HG03280 (cell line): Measurements from ENCODE around the gene ZGPAT.

Source experiments
- ATAC-seq: cut with Tn5 transposase; IDR thresholded peaks from one replicate; pipeline ENCODE4 v1.9.1; 2021; ENCODE audit warnings: mild to moderate bottlenecking, moderate library complexity; ENCODE audit not compliant: unreplicated experiment

ZGPAT gene

DNA sequence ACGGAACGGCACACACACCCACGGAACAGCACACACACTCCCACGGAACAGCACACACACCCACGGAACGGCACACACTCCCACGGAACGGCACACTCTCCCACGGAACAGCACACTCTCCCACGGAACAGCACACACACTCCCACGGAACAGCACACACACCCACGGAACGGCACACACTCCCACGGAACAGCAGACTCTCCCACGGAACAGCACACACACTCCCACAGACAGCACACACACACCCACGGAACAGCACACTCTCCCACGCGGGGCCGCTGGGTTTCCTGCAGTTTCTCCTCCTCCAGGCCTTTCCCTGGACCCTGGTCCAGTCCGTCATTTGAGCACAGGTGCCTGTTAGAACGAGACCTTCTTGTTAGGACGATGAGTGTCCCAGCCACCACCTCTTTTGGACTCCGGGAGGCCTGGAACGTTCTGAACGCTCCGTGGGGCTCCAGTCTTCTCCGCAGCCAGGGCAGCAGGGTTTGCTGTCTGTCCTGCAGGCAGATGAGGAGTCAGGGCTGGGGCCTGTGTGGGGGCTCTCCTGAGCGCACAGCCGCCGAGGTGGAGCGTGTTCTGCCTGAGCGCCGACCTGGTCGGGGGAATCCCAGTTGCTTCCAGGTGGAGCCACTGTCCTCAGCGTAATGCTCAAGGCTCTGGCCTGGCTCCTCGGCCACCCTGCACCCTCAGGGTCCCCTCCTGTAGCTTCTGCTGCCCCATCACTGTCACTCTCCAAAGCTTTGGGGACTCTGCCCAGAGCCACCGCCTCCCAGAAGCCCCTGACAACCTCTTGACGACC, 29.0 kb upstream of the ZGPAT start:
- ATAC-seq: no peak

GRCh38 chr20:63679799-63680305, 28.0 kb upstream of the ZGPAT start:
- no peak for ATAC-seq

- ATAC-seq: no peak
These were observed 27.4 kb upstream of the ZGPAT start for GRCh38 chr20:63680427-63680826.

DNA sequence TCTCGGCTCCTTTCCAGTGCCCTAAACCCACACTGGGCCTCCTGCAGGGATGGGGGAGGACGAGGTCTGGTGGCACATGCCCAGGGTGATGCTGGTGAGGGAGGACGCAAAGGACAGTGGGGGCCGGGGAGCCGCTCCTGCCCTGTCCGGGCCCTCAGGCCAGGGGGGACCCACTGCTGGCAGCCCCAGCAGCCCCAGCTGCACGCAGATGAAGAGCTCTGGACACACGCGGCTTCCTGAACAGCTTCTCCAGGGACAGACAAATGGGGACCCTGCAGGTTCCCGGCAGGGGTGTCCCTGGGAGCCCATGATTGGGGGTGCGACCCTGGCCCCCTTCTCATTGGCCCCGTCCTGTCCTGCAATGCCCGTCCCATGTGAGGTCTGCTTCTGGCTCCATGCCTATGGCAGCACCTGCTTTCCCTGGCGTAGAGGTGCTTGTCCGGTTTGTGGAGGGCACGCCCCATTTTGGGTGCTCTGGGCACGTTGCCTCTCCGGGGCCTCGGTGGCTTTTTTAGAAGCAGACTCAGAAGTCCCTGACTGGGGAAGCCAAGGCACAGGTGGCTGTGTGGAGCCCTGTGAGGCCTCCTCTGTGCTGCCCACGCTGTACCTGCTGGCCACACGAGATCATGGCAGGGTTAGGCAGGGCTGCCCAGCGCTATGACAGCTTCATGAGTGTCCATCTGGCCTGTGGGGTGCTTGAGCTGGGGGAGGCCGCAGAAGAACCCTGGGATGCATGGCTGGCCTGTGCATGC, 26.8 kb upstream of the ZGPAT start:
- ATAC-seq: no peak

DNA sequence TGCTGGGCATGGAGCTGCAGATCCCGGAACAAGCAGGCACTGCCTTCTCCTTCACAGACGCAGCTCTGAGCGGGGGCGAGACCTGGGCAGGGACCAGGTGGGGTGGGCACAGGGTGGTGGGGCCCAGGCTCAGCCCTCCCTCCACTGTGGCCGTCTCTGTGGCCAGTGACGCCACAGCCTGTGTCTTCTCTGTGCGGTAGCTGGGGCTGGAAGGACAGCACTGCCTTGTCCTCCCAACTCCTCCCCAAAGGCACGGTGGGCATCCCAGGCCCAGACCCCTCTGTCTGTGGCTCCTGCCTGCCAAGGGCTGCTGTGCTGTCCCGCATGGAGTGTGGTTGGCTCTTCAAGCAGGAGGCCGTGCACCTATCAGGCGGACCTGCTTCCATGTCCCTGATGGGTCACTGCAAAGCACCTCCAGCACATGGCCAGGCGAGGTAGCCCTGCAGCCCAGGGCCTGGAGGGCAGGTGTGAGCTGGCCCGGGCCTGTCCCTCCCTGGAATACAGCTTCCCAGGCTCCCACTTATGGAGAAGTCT, 26.2 kb upstream of the ZGPAT start:
- ATAC-seq: no peak

DNA sequence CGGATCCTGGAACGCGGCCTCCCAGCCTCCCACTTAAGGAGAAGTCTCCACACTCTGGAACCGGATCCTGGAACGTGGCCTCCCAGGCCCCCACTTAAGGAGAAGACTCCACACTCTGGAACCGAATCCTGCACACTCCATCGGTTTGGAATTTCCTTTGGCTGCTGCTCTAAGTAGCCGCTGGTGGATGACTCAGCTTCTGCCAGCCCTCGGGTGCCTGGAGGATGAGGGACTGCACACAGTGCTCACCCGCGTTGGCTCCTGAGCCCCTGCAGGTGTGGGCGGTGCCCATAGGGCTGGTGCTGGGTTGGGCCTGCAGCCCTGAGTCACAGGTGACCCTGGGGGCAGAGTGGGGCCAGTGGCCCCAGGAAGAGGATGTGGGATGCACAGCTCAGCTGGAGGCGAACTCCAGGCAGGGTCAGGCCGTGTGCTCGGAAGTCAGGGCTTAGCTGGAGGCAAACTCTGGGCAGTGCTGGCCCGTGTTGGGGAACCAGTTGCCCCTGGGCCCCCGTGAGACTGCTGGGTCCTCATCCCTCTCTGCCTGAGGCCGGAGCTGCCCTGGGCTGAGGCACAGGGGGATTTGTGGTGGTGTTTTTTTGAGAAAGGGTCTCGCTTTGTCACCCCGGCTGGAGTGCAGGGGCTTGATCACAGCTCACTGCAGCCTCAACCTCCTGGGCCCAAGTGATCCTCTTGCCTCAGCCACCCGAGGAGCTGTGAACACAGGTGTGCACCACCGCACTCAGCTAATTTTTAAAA, 25.3 kb upstream of the ZGPAT start:
- no peak for ATAC-seq

DNA sequence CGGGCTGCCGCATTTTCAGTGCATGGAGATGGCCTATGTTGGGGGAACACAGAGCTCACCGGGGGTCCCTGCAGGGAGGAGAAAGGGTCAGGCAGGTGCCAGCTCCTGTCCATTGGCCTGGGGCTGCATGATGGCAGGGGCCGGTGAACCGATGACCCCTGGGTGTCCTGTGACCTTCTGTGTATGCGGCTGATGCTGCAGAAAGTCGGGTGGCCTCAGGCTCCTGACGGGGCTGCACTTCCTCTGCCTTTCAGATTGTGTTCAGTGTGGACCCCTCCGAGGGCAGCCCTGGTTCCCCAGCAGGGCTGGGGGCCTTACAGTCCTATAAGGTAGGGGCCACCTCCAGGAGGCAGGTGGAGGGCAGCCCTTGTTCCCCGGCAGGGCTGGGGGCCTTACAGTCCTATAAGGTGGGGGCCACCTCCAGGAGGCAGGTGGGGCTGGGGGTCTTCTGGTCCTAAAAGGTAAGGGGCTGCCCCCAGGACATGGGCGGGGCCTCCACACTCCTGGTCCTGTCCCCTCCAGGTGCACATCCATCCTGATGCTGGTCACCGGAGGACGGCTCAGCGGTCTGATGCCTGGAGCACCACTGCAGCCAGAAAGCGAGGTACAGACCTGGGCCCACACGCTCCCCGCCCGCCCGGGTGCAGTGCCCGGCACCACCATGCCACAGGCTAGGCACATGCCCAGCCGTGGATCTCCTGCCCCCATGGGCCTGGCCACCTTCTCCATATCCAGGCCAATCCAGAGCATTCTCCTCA, 22.4 kb upstream of the ZGPAT start:
- no peak for ATAC-seq

DNA sequence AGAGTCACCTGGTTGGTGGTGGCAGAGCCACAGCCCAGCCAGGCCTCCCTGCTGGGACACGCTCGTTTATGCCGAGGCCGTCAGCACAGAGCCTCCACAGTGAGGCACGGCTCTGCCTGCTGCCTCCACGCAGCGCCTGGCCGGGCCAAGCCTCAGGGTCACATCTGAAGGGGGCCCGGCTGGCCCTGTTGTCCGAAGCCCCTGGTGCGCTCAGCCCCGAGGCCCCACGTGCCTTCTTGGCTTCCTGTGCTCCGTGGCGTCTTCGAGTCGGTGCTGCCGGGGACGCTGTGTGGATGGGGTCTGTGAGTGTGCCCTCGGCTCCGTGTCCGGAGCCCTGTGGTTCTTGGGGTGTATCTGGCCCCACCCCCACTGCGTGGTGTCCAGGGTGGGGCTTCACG, 21.7 kb upstream of the ZGPAT start:
- no peak for ATAC-seq

GRCh38 chr20:63686492-63687321, 21.1 kb upstream of the ZGPAT start:
- no peak for ATAC-seq

GRCh38 chr20:63687419-63688178, 20.2 kb upstream of the ZGPAT start:
- no peak for ATAC-seq

- no peak for ATAC-seq
These were observed 19.4 kb upstream of the ZGPAT start for GRCh38 chr20:63688228-63689045.

DNA sequence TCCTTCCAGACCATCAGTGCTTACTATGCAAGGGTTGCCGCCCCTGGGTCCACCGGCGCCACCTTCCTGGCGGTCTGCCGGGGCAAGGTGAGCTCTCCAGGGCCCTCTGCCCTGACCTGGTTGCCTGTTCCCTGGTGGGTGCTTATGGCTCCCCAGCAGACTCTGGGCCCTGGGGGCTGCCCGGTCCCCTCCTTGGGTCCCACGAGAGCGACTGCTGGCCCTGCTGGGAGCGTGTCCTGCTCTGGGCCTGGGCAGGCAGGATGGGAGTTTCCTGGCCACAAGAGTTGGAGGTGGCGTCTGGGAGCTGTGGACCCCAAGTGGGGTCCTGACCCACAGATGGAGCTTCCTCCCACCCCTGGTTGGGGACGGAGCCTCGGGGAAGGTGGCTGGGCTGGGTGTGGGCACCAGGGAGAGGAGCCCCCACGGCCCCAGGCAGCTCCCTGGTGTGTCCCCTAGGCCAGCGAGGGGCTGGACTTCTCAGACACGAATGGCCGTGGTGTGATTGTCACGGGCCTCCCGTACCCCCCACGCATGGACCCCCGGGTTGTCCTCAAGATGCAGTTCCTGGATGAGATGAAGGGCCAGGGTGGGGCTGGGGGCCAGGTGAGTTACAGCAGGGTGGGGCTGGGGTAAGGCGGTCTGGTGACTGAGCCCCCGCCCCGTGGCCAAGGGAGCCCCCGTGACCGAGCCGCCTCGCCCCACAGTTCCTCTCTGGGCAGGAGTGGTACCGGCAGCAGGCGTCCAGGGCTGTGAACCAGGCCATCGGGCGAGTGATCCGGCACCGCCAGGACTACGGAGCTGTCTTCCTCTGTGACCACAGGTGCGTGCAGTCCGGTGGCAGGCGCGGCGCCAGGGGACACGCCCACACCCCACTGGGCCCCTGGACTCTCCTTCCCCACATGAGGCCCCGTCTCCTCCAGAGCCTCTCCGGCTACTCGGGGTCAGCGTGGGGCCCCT, 18.5 kb upstream of the ZGPAT start:
- ATAC-seq: no peak

DNA sequence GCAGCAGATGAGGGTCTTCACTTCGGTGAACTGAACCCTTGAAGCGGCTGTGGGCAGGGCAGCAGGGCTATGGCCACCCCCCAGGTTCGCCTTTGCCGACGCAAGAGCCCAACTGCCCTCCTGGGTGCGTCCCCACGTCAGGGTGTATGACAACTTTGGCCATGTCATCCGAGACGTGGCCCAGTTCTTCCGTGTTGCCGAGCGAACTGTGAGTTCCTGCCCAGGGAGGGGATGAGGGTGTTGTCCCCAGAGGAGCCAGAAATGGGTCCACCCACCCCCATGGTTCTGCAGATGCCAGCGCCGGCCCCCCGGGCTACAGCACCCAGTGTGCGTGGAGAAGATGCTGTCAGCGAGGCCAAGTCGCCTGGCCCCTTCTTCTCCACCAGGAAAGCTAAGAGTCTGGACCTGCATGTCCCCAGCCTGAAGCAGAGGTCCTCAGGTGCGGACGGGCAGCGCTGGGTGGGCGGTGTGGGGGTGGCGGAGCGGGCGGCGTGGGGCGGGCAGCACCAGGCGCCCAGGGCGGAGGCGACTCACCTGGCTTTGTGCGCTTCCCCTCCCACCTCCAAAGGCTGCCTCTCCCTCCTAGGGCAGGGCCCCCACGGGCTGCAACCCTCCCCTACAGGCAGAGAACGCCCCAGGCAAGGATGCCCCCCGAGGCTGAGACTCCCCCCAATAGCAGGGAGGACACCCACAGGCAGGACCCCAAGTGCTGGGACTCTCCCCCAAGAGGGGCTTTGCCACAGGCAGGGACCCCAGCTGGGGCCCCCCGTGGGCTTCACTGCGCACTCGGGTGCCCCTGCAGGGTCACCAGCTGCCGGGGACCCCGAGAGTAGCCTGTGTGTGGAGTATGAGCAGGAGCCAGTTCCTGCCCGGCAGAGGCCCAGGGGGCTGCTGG, 17.6 kb upstream of the ZGPAT start:
- no peak for ATAC-seq

DNA sequence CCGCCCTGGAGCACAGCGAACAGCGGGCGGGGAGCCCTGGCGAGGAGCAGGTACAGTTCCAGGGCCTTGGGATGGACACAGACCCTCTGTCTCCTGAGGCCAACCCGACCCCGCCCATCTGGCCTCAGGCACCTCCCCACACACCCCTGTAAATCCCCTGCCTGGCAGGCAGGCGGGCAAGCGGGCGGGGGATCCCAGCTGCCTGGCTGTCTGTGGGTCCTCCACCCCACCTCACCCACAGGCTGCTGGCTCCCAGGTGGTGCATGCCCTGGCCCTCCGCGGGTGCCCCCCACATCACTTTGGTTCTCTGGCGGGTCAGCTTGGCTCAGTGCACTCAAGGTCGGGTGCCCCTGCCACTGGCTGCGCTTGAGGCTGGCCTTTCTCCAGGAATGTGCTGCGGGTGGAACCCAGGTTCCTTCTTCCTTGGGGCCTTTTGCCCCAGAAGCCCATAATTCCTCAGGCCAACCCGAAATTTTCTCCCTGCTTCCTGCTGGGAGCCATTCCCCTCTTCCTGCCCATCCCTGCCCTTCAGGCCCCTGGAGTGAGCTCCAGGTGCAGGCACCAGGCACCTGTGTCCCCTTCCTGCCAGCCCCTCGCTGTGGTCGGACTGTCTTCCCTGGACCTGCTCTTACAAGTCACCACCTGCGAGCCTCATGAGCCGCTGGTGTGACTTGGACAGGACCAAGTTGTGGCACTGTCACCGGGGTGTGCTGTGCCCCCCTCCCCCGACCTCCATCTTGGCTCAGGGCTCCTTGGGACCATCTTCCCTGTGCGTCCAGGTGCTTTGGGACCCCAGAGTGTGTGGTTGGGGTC, 16.7 kb upstream of the ZGPAT start:
- no peak for ATAC-seq
